HG02623 (cell line): ENCODE data around the gene KRT86.
A peak's percentile ranks its signal among the peaks of the same experiment; 100 is the strongest.
"Not testable (repeated sequence)": the region's sequence is repeated elsewhere in the genome, so short reads cannot be mapped to it uniquely, and the experiment has no call there.

Source experiments
- ATAC-seq: cut with Tn5 transposase; IDR thresholded peaks from one replicate; pipeline ENCODE4 v1.9.1; 2021; ENCODE audit warnings: moderate library complexity; ENCODE audit not compliant: unreplicated experiment

Gene KRT86

DNA sequence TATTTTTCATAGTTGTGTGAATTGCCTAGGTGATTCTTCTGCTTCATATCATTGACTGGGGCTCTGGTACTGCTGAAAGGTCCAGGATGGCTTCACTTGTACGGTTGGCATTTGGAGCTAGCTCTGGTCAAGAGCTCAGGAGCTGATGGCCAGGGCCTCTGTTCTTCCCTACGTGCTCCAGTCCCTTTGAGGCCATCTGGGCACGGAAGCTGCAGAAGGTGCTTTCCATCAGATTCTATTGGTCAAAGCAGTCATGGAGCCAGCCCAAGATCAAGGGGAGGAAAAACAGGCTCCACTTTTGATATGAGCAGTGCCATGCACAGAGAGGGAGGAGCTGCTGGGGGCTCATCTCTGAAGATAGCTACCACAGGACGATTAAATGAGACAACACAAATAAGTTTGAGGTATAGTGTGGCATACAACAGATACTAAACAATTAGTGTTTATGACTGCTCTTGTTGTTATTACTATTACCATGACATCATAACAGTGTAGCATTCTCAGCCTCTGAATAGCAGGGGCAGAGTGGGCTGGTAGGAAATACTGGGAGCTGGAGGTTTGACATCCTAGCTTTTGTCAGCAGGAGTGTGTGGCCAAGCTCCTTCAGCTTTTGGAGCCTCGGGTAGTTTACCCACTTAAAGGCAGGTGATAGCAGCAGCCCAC, 36.3 kb downstream of the KRT86 start:
- ATAC-seq, result no peak

DNA sequence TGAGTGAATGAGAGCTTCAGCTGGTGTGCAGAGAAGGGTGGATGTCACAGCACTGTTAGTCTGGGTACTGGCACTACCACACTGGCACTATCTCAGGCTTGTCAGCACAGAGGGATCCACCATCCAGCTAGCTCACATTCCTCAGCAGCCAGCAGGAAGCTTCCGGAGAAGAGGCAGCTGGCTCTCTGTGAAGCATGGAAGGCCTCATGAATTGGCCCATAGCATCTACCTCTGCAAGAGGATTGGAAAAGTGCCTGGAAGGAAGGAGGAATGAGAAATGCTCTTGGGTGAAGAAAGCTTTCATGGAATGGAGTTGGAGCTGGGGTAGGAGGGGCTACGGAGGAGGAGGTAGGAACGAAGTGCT, 36.8 kb downstream of the KRT86 start:
- no peak for ATAC-seq

DNA sequence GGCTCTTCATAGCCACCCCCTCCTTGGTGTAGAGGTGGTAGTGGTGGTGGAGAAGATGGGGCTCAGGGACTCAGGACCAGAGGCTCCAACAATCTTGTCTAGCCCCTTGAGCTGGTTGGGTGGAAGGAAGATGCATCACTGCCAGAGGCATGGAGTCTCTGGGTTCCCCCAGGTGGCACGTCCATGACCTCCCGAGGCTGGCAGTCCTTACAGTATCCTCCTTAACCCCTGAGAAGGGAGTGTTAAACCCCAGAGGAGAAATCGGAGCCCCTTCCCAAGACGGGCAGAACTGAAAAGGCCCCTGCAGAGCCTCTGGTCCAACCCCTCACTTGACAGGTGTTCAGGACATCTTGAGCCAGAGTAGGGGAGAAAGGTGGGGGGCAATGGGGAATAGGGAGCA, 37.6 kb downstream of the KRT86 start:
- no peak for ATAC-seq

DNA sequence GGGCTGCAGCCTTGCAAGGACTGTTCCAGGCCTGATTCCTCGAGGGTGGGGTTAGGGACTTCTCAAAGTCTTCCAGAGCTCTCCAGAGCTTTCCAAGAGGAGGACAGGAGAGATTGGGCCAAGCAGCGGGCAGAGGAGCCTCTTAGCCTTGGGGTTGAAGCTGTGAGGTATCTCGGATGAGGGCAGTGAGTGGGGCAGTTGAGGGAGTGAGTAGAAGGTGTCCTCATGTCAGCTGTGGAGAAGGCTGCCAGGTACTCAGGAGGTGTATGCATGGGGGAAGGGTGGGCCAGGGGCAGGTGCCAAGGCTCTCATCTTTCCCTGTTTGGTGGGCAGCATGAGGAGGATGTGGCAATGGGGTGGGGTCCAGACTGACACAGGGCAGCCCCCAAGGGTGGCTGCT, 39.0 kb downstream of the KRT86 start:
- no peak for ATAC-seq

DNA sequence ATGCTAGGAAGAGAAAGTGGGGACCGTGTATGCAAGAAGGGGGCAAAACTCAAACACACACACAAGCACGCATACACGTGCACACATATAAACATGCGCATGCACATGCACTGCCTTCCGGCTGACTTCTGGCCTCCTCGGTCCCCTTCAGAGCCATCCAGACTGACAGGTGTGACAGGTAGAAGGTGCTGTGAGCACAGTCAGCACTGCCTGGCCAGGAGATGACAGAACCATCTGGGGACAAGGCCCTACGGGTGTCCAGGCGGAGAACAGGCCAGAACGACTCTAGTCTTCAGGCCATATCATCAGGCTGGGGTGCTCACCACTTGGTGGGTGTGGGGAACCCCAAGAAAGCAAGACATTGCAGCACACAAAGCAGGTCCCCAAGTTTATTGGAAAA, 39.5 kb downstream of the KRT86 start:
- ATAC-seq, result no peak

DNA sequence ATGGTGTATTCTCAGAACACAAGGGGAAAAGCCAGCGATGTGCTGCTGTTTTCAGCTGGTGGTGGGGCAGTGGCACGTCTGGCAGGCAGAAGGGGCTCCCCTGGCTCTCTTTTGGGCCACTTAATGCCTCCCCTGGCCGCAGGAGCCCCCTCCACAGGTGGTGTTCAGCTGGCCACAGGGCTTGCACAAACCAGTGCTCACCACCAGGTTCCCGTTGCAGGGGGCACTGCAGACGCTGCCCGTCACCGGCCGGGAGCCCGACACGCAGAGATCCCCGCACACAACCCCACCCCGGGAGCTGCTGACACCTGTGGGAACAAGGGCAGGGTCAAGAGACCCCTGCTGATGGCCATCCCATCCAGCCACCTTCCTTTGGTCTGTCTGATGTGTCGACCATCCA, 40.1 kb downstream of the KRT86 start:
- ATAC-seq, result no peak

DNA sequence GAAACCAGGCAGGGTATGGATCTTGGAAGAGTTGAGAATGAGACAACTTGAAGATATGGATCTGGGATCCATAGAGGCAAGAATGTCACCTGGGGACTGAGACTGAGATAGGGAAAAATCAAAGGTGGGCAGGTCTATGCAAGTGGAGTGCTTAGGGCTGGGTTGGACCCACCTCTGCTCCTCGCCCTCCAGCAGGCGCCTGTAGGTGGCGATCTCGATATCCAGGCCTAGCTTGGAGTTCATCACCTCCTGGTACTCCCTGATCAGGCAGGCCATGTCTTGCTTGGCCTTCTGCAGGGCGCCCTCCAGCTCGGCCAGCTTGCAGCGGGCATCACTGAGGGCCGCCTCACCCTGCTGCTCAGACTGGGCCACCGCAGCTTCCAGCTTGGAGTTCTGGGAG, 41.3 kb downstream of the KRT86 start:
- ATAC-seq, result not testable (repeated sequence)

DNA sequence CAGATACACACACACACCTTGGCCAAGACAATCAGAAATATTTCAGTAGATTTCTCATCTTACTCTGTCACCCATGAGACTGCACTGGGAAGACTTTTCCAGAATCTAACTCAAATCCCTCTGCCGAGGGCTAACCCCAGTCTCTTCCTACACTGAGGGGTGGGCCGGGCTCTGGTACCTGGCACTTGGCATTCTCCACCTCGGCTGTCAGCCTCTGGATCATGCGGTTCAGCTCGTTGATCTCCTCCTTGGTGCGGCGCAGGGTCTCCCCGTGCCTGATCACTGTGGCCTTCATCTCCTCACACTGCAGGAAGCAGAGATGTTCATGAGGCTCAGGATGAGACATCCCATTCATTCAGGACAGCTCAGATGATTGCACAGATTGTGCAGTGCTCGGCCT, 41.8 kb downstream of the KRT86 start:
- no peak for ATAC-seq

DNA sequence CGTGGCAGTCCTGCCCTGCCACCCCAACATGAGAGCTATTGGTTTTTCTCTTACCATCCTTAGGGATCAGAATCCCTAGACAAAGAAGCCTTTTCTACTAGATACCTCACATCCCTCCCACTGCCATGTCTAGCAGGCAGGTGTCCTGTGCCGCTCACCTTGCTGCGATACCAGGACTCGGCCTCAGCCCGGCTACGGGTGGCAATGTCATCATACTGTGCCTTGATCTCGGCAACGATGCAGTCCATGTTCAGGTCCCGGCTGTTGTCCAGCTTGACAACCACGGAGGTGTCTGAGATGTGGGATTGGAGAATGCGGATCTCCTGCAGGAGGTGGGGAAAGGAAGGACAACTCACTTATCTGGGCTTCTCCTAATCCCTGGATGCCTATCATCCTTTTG, 42.3 kb downstream of the KRT86 start:
- ATAC-seq, result no peak

DNA sequence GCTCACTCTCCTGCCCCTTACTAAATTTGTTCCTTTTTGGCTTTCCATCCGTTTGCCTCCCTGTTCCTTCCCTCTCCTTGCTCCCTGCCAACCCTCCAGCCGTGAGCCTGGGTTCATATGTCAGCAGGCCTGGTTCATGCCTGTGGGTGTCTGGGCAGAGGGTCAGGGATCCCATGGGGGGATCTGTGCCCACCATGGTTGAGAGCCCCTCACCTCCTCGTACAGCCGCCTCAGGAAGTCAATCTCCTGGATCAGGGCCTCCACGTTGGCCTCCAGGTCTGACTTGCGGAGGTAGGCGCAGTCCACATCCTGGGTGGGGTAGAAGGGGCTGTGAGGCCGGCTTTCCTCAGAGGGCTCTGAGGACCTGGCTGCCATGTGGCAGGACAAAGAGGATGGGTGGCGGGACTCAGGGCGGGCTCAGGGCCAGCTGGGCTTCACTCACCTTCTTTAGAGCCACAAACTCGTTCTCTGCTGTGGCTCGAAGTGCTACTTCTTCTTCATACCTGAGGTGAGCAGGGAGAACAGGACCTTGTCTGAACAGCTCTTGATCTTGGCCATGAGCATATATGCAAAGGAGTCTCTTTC, 43.1 kb downstream of the KRT86 start:
- no peak for ATAC-seq

DNA sequence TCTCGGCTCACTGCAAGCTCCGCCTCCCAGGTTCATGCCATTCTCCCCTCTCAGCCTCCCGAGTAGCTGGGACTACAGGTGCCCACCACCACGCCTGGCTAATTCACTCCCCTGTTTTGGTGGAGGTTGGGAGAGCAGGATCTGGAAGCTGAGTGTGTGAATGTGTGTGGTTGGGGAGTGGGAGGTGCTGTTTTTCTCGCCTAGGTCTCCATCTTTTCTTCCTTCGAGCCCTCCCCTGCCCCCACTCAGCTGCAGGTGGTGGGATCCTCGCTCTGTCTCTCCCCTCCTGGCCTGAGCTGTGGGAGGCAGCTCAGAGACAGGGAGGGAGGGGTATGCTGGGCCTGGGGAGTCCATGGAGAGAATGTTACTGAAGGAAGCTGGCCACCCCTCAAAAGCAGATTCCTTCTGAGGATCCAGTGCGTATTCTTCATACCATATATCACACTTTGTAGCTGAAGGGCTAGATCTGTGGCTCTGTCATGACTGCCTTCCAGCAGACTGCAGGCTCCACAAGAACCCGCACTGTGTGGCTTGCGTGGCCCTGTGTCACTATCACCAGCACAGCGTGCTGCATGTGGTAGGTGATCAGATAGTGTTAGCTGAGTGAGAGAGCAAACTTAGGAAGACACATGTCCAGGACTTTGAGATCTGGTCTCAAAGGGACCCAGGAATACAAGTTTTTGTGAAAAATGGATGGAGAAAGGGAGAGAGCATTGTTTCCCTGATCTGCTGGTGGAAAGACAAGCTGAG, 44.0 kb downstream of the KRT86 start:
- ATAC-seq, result no peak

DNA sequence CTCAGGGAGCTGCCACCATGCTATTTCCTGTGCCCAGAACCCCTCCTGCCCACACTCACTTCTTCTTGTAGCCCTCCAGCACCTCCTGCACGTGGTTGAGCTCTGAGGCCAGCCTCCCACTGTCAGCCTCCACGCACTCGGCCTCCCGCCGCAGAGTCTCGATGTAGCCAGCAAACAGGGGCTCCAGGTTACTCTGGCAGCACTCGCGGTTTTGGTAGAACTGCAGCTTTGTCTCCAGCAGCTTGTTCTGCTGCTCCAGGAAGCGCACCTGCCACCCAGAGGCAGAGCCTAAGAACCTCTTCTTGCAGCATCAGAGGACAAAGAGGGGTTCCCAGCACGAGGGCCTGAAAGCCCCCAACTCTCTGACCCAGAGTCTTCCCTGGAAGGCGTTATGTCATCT, 44.7 kb downstream of the KRT86 start:
- no peak for ATAC-seq

DNA sequence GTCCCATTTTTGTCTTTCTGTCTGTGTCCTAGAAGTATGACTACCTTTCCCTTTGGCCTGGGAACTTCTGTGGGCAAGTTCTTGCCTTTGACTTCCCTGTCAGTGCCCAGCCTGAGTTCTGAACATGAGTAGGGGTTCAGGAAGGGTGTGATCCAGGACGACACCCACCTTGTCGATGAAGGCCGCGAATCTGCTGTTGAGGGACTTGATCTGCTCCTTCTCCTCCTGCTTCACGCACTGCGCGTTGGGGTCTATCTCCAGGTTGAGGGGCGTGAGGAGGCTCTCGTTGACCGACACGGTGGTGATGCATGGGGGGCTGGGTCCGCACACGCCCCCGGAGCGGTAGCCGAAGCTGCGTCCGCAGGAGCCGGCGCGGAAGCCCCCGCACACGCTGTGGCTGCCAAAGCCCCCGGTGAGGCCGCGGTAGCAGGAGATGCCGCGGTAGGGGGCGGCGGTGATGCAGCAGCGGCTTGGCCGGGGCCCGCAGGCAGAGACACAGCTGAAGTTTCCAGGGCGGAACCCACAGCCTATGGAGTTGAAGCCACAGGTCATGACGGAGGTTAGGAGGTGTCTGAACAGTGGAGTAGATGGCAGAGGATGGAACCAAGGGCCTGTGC, 46.4 kb downstream of the KRT86 start, which contains the start of gene KRT83:
TSS of gene KRT83 (minus strand) at position 615 of the 617 bp plus-strand sequence. CDS start at position 552, 63 bp downstream.
- no peak for ATAC-seq

DNA sequence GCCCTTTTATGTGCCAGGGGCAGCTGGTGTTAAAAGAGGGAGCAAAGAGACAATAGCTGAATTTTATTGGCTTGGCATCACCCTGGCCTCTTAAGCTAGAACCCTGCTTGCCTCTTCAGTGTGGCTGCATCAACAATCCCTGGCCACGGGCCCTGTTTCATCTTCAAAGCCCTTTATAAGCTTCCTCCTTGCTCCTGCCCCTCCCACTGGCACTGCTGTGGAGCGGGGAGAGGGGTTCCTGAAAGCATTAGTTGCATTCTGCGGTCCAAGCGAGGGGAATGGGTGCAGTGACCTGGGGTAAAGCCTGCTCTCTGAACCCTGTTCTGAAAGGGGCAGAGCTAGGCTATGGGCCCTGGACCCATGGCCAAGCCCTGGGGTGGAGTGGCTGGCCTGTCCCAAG, 47.0 kb downstream of the KRT86 start:
- ATAC-seq, result no peak

DNA sequence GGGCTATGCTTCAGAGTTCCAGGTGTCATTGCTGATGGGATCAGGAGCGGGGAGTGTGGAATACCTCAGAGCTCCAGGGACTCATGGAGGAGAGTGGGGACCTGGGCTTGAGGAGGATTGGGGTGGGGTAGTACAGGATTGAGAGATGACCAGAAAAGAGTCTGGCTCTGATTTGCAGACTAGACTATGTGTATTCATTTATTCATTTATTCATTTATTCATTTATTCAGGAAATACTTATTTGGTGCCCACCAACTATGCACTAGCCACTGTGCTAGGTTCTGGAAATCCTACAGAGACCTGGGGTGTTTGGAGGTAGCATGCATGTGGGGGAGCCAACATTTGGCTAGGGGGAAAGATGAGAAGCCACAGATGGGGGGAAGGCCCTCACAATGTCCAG, 47.6 kb downstream of the KRT86 start:
- no peak for ATAC-seq

DNA sequence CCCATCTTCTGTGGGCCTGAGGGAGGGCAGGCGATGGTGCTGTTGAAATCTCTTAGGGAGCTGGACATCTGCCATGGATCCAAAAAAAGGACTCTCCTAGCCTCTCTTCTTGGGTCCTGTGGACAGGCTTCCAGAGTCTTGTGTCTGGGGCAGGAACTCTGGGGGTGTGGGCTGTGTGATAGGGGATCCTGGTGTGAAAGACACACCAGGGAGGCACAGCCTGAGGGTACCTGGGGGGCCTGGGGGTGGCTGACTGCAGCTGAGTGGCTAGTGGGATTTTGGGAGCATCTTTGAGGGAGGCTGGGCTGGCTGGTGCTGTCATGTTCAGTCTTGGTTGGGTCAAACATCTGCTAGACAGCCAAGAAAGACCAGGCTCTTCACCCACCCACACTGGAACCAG, 48.6 kb downstream of the KRT86 start:
- ATAC-seq, result no peak

DNA sequence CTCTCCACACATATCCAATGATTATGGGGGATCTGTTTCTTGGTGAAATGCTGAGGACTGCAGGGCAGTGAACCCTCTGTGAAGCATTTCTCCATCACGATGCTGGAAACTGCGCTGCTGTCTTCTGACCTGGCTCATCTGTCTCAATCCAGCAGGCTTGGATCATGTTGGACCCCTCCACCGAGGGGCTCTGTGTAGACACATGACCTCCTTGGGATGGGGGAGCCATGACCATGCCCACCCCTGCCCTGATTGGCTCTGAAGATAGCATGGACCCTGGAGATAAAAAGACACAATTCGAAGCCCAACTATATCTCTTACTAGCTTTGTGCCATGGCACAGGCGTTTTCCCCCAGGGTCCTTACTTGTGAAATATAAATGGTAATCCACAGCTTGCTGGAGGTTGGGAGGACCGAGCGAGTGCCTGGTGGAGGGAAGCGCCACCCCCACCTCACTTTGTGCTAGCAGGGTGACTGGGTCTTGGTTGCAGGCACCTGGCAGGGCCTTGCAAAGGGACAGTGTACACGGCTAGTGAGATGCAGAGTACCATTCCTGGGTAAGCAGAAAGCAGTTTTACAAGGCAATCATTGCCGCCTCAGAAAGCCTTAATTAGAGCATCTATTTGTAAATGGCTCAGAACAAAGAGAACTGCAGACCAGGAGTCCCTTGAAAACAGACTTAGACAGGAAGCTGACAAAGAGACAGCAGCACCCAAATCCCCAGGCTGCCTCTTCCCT, 49.1 kb downstream of the KRT86 start:
- no peak for ATAC-seq

DNA sequence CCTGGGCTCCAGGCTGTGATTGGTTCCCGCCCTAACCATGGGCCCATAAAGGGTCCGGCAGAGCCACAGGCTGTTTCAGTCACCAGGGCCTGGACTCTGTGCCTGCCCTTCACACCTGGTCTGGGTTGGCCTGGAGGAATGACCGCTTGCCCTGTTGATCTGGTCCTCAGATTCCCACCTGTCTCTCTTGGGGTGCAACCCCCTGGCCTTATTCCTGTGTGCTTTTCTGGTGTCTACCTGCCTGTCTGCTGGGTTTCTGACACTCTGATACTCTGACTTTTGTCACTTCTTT, 49.7 kb downstream of the KRT86 start:
- no peak for ATAC-seq

DNA sequence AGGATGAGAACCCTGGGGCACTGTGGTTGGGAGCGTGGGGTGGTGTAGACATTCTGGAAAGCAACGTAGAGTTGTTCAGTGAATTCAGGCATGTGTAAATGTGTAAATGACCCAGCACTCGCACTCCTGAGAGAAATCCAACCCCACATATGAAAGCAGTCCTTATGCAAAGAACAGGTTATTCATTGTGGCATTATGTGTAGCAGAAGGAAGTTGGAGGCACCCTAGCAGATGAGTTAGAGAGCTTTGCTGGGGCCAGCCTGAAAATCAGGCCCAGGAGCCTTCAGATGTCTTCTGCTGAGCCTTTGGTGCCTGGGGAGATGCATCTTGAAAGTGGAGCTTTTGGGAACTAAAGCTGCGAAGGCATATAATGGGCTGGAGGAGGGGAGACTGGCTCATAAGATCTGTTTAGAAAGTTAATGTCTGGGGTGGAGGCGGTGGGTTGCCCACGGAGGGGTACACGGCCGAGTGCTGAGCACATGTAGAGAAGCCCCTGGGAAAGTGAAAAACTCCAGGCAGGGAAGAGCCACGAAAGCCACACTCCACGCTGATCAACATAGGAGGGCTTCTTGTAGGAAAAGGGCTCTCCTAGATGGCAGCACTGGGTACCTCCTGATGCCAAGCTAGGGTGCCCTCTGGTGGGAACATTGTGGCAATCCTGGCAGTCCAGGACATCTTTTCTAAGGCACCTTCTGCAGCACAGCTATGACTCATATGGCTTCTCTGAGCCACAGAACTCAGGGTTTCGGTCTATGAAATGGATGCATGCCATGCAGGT, 52.8 kb downstream of the KRT86 start:
- peak; percentile 86 for ATAC-seq

DNA sequence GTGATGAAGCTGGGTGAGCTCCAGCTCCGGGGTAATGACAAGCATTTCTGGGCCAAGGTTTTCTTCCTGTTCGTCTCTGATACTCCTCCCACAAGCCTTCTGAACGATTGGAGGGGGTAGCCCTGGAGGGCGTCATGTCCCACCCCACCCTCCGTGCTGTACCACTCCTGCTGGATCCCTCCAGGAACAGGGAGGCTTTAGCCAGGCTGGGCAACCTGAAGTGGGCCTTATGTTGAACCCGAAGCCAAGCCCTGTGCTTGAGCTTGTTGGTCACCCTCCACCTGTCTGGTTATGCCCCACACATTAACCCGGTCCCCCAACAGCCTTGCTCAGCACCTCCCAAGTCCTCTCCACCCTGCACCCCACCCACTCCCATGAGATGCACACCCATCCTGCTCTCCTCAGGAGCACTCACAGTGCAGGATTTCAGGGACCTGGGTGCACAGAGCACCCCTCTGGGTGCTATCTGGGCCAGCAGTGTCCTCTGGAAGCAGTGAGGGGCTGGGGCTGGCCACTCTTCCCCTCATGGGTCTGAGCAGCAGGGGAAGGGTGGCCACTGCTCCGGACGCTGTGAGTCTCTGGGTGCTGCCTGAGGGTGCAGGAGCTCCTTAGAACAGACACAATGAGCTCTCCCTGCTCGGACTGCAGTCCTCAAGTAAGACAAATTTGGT, 53.5 kb downstream of the KRT86 start:
- no peak for ATAC-seq
